H1 (cell line): Measurements from ENCODE around the gene MPND. TPM values are rescaled to one million over a fixed set of nuclear protein-coding genes. Genes with fewer than 3 reads are reported as not detected.

Experiments
- BCL11A ChIP-seq, 2 experiments: IDR thresholded peaks; one replicate each; pipeline ENCODE4 v1.6.1; 2011; ENCODE audit warnings: low read depth in 2 of 2, low read length in 2 of 2, mild to moderate bottlenecking in 2 of 2
- CEBPB ChIP-seq: IDR thresholded peaks from 2 replicates; pipeline ENCODE4 v1.6.1; 2012; ENCODE audit warnings: low read depth, low read length
- CHD7 ChIP-seq: fragments of 300-600 bp; sonication (generic); IDR thresholded peaks from 2 replicates; pipeline ENCODE4 v1.7.1; 2012; ENCODE audit warnings: low read length, moderate library complexity, mild to moderate bottlenecking, inconsistent platforms; ENCODE audit not compliant: insufficient replicate concordance
- EP300 ChIP-seq, 2 experiments: IDR thresholded peaks; 1 replicate in 1 of 2; 2 replicates in 1 of 2; pipeline ENCODE4 v1.6.1; 2011 to 2012; ENCODE audit warnings: low read depth in 2 of 2, low read length in 2 of 2, mild to moderate bottlenecking in 2 of 2, borderline replicate concordance in 1 of 2, inconsistent platforms in 1 of 2, moderate library complexity in 1 of 2
- KDM5A ChIP-seq: fragments of 200-600 bp; IDR thresholded peaks from 2 replicates; pipeline ENCODE4 v1.7.1; 2012; ENCODE audit warnings: mild to moderate bottlenecking, low read length, inconsistent platforms, mixed read lengths
- MAFK ChIP-seq: IDR thresholded peaks from 2 replicates; pipeline ENCODE4 v1.6.1; 2012; ENCODE audit warnings: low read depth, mild to moderate bottlenecking, improper control_type of control experiment, low read length
- NANOG ChIP-seq: IDR thresholded peaks from 2 replicates; pipeline ENCODE4 v1.6.1; 2011; ENCODE audit warnings: low read length, low read depth, mild to moderate bottlenecking, inconsistent platforms; ENCODE audit not compliant: insufficient read depth, poor library complexity, severe bottlenecking
- PHF8 ChIP-seq: fragments of 200-600 bp; sonication (generic); conservative IDR thresholded peaks from 2 replicates; pipeline ENCODE4 v1.7.1; 2012; ENCODE audit warnings: low read depth, mild to moderate bottlenecking, inconsistent platforms, low read length, moderate library complexity
- RAD21 ChIP-seq, 2 experiments: IDR thresholded peaks in 1 of 2; conservative IDR thresholded peaks in 1 of 2; 2 replicates each; pipeline ENCODE4 v1.6.1; 2011; ENCODE audit warnings: low read depth in 2 of 2, low read length in 2 of 2, improper control_type of control experiment in 1 of 2, inconsistent platforms in 1 of 2, mild to moderate bottlenecking in 1 of 2, moderate library complexity in 1 of 2
- SP1 ChIP-seq: IDR thresholded peaks from 2 replicates; pipeline ENCODE4 v1.6.1; 2011; ENCODE audit warnings: low read depth, low read length
- TEAD4 ChIP-seq: IDR thresholded peaks from 2 replicates; pipeline ENCODE4 v1.6.1; 2012; ENCODE audit warnings: low read depth, low read length, inconsistent platforms, mixed read lengths
- polyA plus RNA-seq, 7 experiments: library from polyadenylated mRNA; depleted of rRNA in 3 of 7; stranded (reverse) in 5 of 7; unstranded in 2 of 7; fragments of >200 nt in 5 of 7; fragments of 200-250 nt in 2 of 7; gene quantifications; 1 replicate in 5 of 7; 2 replicates in 1 of 7; 4 replicates in 1 of 7; pipeline versions ENCODE4 v1.2.1 to v1.2.3, GENCODE V29; 2011 to 2013; ENCODE audit warnings: missing spikeins in 2 of 7, mixed read lengths in 2 of 7
- total RNA-seq: library from RNA; stranded (reverse); fragmentation: NEBNext Ultra II Directional; extraction: Animal tissue kit (Norgen Biotek cat#: 25700); gene quantifications from 2 replicates; pipeline ENCODE4 v1.2.1, GENCODE V29; 2021

Gene MPND
- total and polyA plus RNA-seq, 2 of the 8 experiments (the other 6 are each of a cell fraction or from before 2014, with no cell fraction given): 22.9 to 27.7 TPM

- TF ChIP-seq CHD7 (no peak), PHF8 (peak; percentile 67), NANOG (no peak), CEBPB (no peak), TEAD4 (peak; percentile 49; the same call in 1 of the 2 replicates), EP300 (IDR thresholded peaks at IDR 0.05; ENCODE audit: borderline replicate concordance in 1 of 2, low read depth in 2 of 2, low read length in 2 of 2) (no peak), SP1 (0 out of 2 replicates have a peak, but pooled peaks have one; percentile 32), KDM5A (no peak), MAFK (no peak), RAD21 (IDR thresholded peaks at IDR 0.05 in 1 of 2, conservative IDR thresholded peaks at IDR 0.05 in 1 of 2; ENCODE audit: low read depth in 2 of 2, low read length in 2 of 2) (no peak), BCL11A (IDR thresholded peaks at IDR 0.05; ENCODE audit: low read depth in 2 of 2, low read length in 2 of 2) (no peak)
Measured at GRCh38 chr19:4326837-4327251, 16.5 kb upstream of the MPND start (continued).
